Measurements from ENCODE around the gene TRIM29.

Gene TRIM29

DNA sequence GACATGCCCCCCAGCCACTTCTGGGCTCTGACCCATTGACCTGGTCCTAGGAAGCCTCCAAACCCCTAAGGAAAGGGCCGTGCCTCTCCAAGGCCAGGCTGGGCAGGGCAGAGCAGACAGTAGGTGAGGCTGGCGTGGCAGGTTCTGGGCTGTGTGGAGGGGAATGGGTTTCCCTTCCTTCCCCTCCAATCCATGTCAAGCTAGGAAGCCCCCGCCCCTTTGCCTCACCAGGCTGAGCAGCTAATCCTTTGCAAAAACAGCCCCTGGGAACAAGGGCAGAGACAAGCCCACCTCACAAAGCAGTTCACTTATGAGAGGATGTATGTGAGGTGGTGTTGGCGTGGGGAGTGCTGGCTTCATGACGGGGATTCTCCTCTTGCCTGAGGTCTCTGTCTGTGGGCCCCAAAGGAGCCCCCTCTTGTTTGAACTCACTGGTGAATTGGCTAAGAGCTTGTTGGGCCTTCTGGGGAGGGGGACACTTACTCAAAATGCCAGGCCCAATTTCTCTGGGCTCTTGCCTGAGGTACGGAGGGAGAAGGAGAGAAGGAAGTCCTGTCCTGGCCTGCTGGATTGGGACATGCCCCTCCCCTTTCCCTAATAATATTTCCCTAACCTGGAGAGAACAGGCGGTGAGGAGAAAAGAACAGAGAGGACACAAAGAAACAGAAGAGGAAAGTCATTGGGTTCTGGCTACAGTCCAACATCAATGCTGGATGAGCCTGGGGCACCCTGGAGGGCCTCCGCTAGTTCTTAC, 1.6 kb upstream of the TRIM29 start:
- DNase-seq (ENCODE audit: low read depth in 2 of 2): no peak

DNA sequence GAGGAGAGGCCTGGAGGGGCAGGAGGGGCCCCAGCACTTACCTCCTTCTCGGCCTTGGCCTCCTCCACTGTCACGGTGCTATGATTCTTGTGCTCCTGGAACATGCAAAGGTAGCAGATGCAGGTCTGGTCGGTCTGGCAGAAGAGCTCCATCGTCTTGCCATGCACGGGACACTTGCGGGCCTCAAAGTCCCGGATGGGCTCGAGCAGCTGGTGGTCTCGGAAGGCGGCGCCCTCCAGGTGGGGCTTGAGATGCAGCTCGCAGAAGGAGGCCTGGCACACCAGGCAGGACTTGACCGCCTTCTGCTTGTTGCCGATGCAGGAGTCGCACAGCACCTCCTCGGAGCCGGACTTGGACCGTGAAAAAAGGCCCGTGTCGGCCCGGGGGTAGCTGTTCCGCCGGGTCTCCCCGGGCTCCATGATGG, 714 bp downstream of the TRIM29 start:
- no peak for DNase-seq (ENCODE audit: low read depth in 2 of 2)

DNA sequence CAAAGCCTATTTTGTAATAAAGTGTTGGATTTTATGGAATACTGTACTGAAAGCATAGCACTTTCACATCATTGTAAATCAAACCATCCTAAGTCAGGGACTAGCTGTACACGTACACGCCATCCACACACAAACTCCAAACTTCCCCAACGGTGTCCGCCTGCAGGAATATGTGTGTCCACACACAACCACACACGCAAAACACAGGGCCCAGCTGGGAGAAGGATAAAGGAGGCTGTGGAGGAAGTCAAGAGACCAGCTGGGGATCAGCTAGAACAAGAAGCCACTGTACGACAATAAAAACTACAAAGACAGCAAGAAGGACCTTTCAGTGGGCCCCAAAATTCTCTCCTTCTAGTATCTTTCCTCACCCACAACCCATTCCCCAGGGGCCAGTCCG, 1.6 kb downstream of the TRIM29 start:
- no peak for DNase-seq (ENCODE audit: low read depth in 2 of 2)

DNA sequence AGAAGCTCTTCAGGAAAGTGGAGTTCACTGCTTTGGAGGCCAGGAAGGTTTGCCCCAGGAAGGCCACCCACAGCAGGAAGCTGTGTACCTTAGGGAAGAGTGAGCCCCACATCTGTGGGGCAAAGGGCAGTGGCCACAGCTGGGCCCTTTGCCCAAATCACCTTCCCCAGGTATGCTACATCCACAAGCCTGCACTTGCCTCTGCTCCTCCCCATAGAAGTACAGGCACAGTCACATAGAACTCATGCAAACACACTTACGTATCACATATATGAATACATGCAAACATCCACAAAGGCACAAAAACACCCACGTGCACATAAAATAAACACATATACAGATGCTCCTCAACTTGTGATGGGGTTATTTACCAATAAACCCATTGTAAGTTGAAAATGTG, 2.1 kb downstream of the TRIM29 start:
- no peak for DNase-seq (ENCODE audit: low read depth in 2 of 2)

DNA sequence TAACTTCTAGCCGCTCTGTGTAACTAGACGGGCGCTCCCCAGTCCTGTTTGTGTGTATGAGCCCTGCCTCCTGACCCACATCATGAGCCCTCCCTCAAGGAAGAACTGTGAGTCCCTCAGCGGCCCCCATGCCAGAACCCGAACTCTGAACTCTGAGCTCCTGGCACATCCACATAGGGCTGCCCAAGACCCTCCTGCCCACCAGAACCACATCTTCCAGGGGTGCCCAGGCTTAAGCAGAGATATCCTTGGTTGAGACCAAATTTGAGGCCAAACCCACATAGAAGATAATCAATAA, 3.0 kb downstream of the TRIM29 start:
- no peak for DNase-seq (ENCODE audit: low read depth in 2 of 2)

DNA sequence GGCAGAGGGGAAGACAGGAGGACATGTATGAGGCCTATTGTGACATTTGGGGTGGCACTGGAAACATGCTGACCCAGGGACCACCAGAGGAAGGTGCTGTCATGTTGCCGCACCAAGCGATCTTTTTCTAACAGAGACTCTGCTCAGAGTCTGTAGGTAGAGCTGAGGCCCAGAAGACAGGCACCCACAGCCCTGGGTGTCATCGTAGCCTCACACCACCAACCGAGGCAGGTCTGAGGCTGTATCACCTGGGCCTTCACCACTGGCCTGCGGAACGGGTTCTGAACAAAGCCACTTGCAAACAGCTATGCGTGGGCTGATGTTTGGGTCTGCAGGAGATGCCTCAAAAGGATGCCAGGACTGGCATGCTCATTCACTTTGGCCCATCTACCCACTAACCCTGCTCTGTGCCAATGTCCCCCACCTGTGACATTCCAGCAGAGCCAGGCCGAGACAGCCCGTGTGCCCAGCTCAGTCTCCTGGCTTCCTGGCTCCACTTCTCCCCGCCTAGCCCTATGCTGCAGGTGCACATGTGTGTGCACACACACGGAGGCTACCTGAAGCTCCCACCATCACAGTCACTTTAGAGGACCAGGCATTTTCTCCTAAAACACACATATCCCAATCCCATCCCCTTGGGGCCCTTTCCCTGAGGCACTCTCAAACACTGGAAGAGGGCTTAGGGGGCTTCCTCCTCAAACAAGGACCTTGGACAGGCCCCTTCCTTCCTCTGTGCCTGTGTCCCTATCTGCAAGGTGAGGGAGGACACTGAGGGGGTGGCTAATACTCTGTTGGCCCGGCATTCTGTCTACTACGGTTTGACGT, 3.6 kb downstream of the TRIM29 start:
- no peak for DNase-seq (ENCODE audit: low read depth in 2 of 2)

DNA sequence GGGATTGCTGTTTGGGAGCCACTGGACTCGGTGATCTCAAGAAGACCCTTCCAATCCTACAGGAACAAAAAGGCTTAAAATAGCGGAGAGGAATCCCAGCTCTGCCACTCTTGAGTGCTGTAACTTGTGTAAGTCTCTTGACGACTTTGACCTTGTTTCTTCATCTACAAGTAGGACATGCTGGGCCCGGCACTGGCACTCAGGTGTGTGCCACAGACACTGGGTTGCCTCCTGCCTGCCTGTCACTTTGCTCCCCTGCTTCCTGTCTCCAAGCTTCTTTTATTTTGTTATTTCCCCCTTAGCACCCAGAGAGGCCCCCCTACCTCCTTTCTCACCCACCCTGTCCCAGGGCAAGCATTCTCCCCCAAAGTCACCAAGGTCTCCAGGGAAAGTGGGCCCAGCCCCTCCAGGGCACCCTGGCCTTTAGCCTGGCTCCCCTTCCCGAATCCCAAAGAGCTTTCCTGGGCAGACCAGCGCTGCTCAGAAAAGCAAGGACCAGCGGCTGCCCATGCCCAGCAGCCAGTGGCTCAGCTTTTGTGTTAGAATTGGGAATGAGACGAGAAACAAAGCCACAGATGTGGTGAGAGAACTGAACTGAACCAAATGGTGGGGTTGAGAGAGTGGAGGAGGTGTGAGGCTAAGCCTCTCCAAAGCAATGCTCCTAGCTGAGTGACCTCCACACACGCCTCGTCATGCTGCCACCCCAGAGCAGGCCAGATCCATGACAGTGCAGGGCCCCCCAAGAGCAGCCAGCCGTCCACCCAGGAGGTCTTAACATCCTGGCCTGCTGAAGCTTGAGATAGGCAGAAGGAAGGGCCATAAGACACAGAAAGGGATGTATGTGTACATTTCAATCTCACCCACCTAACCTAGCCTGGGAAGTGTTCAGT, 4.5 kb downstream of the TRIM29 start:
- no peak for DNase-seq (ENCODE audit: low read depth in 2 of 2)

DNA sequence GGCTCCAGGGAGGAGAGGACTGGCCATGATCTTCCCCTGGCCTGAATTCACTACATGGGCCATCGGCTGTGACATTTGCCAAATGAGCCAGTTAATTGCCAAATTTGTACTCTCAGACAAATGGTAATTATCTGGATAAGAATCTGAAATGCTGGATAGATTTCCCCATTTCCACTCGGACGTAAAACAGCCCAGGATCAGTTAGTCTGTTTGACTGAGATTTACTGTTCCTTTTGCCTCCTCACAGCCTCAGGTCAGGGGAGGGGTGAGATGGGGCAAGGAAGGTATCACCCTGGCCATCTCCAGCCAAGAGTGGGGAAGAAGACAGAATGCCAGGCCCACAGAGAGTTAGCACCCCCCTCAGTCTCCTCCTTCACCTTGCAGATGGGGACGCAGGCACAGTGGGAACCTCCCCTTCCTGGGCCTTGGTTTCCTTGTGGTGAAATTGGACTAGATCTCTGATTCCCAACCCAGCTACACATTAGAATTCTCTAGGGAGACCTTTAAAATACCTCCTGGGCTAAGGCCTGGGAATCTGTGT, 5.2 kb downstream of the TRIM29 start:
- no peak for DNase-seq (ENCODE audit: low read depth in 2 of 2)

DNA sequence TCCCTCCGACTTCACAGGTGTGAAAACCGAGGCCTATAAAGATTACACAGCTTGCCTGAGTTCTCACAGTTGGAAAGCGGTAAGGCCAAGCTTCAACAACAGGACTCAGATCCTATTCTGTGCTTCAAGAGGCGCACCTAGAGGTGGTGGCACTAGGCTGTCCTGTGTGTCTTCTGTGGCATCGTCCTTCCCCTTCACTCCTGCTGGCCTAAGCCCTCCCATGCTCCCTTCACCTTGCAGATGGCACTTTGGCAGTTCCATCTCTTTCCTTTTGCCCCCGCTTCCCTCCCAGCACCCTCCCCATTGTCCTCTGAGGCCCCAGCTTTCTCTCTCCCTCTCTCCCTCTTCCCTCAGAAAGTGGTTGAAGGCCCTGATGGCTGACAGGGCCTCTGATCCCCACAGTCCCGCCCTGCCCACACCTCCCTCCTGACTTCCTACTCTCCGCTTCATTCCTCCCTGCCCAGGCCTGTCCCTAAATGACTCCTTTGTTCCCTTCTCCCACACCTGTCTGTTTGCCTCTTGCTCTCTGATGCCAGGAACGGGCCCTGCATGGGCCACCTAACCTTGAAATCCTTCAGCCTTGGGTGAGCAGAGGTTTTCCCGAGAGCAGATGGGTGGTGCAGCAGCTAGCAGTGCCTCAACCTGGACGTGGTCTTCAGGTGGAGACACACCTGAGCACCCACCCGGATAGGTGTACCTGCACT, 5.8 kb downstream of the TRIM29 start:
- no peak for DNase-seq (ENCODE audit: low read depth in 2 of 2)

DNA sequence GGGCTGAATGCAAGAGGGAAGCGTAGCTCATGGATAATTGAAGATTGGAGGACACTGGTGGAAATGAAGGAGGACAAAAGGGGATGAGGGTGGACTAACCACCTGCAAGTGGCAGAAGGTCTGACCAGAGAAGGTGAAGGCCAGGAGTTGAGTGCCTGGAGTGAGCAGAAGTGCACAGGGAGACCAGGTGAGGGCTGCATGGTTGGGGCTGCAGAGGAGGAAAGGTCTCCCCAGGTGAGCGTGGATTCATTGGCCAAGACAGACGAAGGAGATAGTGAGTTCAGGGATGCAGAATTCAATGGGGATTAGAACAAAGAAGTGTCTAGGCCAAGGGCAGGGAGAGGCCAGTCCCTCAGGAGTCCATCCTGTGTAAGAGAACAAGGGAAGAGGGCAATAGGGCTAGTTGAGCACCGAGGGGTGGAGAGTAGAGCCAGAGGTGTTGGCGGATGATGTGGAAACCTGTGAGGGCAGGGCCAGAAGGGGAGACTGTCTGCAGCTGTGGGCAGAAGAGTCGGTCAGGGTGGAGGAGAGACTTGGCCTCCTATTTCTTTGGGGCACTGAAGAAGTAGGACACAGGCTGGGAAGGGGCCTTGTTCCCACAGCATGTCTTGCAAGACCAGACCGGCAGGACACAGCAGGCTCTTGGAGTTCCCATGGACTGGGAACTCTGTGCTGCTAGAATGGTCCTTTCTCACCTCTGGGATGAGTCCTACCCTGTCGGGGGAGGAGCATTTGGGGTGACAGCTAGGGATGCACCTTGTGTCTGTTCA, 6.7 kb downstream of the TRIM29 start:
- no peak for DNase-seq (ENCODE audit: low read depth in 2 of 2)

DNA sequence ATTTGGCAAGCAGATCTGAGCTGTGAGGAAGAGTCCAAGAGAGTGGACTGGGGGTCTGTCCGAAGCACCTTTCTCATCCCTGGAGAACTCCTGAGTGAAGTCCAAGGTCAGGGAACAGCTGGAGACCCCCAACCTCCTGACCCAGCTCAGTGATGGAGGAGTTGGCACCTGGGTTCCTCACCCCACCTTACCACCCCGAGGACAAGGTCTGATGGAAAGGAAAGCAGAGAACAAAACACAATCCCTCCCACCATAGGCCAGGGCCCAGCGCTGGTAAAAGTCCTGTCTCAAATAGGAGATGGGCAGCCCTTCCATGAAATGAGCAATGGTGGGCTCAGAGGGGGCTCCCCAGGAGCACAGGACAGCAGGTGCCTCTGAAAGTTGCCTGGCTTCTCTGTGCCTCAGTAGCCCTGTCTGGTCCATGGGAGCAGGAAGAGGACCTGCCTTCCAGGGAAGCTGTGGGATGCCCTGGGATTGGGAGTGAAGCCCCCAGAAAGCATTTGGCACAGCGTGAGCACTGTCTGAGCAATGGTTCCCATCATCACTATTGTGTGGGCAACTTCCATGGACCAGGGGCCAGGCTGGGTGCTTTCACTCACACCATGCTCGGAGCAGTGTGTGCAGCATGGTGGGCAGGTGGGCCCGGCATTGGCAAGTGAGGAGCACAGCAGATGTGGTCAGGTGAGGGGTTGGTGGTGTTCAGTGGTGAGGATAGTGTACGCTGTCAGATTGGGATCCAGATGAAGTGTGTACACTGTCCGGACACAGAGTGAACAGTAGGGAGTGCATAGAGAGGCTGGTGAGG, 7.5 kb downstream of the TRIM29 start:
- DNase-seq (ENCODE audit: low read depth in 2 of 2): no peak

DNA sequence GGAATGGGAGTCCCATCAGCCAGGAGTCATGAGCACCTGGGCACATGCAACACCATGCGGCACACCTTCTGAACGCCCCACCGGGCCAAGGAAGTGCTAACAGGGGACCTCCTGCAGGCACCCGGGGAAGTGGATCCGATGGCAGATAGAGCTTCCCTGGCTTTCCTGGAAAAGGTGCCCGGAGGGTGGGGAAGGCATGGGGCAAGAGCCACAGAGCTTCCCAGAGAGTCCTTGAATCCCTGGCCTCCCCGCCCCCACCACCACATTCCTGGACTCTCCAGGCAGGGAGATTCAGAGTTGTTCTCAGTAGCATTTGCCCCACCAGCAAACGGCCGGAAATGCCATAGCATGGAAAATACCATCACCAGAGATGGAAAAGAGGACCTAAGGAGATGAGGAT, 8.3 kb downstream of the TRIM29 start:
- no peak for DNase-seq (ENCODE audit: low read depth in 2 of 2)

DNA sequence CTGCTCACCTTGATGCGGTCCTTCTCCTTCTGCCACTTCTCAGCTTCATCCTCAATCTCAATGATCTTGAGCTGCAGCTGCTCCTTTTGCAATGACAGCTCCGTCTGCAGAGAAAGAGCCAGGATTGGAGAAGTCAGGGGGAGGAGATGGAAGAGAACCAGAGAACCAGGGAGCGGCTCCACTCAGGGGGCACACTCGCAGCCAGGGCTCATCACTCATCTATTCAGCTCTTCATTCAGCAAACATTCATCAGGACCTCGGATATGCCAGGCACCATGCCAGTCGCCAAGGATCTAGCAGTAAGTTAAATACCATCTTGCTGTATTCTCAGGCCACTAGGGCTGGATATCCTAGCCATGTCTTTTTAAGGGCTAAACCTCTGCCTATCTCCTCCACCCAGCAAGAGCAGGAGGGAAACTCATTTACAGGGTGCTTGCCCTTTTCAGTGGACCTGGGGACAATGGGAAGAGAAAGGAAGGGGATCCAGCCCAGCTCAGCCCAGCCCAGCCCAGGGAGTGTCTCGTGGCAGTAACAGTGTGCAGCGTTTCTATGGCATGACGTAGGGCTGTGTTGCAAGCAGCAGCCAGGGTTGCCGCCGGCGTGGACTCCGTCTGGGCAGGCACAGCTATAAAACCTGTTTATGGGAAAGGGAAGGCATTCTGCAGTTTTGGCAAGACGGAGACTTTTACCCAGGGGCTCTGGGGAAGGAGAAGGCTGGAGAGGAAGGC, 9.4 kb downstream of the TRIM29 start:
- no peak for DNase-seq (ENCODE audit: low read depth in 2 of 2)

DNA sequence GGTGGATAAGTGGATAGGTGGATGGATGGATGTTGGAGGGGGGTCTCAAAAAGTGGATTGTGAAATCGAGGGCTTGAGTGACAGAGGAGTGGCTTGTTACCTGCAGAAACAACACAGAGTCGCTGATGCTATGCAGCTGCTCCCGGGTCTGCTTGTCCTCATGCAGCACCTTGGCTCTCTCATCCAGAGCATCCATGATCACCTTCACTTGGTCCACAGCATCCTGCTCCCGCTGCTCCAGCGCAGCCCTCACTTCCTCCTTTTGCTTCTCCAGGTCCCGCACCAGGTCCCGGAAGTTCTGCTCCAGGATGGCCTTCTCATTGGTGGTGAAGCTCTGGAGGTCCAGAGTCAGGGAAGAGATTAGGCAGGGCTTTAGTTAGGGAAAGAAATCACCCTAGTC, 10.7 kb downstream of the TRIM29 start:
- DNase-seq (ENCODE audit: low read depth in 2 of 2): no peak

DNA sequence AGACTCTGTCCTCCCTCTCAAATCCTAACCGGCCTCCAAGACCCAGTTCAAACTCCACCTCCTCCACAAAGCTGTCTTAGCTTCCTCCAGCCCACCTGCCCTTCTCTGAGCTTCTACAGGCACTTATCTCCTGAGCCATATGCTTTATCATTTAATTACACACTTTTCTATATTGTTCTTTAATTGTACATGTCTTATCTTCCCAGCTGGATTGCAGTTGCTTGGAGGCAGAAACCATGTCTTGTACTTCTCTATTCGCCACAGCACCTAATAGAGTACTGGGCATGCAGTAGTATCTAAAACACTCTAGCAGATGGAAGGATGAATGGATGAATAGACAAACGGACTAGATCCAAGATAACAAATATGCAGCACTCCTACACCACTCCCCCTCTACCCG, 11.3 kb downstream of the TRIM29 start:
- no peak for DNase-seq (ENCODE audit: low read depth in 2 of 2)

DNA sequence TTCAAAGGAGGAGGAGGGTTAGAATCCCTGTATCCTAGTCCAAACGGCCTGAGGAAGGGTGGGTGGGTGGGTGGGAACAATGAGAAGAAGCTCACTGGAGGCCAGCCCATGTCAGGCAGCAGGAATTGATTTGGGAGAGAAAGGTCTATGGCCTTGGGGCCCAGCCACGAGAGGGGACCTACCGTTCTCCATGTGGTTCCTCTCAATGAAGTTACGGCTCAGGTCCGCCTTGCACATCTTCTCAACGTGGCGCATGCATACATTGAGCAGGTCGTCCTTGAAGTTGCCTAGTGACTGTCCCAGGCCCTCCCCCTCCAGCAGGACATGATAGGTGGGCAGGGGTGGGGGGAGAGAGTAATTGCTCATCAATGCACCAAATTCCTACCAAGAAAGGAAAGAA, 12.4 kb downstream of the TRIM29 start:
- DNase-seq (ENCODE audit: low read depth in 2 of 2): no peak

DNA sequence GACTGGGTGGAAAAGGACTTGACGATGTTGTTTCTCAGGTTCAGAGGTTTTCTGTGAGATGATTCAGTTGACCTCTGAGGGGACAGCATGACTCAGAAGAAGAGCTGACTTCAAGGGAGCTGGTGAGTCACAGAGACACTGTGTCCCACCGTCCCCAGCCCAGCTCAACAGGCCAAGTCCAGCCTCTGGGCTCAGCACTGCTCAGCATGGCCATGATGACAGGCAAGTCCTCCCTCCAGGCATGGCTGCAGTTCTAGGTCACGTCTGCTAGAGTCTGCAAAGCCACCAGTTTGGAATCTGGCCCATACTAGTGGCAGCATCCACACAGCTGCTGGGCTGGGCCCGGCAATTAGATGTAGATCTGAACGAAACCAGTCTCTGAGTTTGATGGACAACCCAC, 12.9 kb downstream of the TRIM29 start:
- DNase-seq (ENCODE audit: low read depth in 2 of 2): no peak

DNA sequence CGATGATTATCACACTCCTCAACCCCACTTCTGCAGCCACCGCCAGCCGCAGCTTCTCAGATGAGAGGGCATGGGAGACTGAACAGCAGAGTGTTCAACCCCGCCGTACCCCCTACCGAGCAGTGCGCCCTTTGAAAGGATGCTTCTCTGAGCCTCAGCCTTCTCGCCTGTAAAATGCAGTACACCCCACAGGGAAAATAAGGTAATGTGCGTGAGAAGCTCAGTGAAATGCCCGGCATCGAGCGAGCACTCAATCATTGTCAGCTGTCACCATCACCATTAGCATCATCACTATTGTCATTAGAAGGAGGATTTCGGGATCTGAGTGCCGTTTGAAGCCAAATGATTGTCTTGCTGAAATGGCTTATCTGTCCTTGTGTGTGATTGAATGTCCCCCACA, 13.6 kb downstream of the TRIM29 start:
- no peak for DNase-seq (ENCODE audit: low read depth in 2 of 2)

DNA sequence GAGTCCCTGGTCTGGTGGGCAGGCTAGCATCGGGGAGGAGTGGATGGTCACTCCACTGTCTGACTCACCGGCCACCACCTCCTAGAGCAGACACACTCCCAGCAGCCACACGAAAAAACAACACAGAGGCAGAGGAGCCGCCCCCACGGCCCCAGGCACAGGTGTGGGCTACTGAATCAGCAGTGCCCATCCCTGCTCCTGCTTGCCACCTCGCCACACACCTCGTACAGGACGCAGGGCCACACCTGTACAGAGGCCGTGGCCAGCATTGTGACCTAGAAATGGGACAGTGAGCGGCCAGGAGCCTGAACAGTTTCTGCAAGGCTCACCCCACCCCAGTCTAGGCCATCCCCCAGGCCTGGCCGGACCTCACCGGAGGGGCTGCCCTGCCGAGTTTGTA, 14.0 kb downstream of the TRIM29 start:
- no peak for DNase-seq (ENCODE audit: low read depth in 2 of 2)
